ENCODE data around the gene TCF15.

The TCF15 gene

DNA sequence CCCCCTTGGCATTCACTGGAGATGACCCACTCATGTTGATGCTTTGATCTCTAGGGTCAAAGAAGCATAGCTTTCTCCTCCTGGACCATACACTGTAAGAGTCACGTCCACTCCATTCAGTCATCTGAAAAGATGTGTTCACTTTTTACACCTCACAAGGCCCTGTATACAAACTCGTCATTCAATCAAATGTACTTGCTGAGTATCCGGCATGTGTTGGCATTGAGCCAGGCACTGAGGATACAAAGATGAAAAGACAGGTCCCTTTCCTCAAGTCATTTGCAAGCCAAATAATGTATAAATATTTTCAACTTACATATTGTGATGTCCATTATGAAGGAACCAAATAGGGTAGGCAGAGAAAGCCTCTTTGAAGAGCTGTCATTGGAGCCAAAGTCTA is 34.0 kb downstream of the TCF15 start:
- DNase-seq: no peak

DNA sequence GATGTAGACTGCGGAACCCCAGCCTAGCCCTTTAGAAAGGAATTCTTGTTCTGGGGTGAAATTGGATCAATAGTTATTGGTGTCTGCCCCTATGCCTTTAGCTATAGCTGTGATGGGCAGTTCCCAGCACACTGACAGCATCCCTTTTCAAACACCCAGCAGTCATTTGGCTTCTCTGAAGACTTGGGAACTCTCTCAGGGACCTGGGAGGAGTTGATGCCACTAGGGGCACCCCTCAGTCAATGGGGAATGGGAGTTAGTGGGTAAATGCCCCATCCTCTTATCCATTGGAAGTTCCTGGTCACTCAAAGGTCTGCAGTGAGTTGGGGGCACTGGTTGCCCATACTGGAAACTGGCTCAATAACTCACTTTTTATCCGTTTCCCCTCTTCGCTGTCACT is 34.9 kb downstream of the TCF15 start:
- DNase-seq: no peak

DNA sequence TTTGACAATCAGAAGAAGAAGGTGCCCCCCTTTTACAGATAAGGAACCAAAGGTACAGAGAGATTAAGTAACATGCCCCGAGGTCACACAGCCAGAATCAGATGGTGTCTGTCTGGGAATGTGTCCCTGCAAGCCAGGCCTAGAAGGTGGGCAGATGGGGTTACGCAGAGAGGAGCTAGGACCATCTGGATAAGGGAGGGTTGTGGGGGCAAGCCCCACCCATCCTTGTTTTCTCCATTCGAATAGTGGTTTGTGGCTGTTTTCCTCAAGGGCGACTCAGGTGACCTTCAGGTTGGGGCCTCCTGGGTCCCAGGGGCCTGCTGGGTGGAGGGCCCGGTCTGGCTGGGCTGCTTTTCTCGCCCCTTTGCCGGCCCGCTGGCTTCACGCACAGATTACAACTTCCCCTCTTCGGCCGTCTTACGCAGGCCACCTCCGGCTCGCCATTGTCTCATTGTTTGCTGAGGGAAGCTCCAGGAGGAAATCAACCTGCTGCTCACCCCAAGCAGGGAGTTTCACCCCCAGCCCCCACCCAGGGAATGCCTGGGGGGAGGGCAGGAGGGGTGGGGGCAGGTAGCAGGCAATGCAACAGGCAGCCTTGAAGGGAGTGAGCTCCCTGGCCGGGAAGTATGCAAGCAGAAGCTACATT is 35.7 kb downstream of the TCF15 start:
- DNase-seq: no peak

DNA sequence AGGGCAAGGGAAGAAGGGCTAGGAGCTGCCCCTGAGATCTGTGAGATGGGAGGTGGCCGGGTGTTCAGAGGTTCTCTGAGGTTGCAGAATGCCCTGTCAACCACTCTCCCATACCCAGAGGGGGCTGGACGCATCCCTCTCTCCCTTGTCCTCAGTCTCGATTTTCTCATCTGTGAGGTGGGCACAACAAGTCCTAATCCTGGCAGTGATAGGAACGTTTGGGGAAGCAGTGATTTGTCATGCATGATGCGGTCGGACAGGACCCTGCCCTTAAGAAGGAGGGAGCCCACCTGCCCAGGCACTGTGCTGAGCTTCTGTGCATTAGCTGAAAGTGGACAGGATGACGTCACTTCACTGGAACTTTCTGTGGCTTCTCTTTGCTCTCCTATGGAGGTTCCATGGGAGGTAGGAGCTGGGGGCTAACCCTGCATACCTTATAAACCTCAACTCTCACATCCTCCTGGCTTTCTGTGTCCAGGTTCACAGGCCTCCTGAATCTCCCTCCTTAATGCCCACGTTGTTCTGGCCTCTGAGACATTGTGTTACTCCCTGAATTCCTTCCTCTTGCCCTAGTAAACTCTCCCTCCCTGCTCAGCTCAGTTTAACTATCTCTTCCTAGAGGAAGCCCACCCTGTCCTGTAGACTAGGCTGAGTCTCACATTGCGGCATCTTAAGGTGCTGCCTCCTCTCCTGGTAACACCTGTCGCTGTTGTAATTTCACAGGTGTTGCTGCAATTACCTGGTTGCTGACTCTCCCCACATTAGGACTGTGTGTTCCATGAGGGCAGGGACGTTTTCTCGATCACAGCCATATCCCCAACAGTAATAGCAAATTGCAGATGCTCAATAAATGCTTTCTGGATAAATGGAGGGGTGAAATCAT is 36.5 kb downstream of the TCF15 start:
- DNase-seq: no peak

DNA sequence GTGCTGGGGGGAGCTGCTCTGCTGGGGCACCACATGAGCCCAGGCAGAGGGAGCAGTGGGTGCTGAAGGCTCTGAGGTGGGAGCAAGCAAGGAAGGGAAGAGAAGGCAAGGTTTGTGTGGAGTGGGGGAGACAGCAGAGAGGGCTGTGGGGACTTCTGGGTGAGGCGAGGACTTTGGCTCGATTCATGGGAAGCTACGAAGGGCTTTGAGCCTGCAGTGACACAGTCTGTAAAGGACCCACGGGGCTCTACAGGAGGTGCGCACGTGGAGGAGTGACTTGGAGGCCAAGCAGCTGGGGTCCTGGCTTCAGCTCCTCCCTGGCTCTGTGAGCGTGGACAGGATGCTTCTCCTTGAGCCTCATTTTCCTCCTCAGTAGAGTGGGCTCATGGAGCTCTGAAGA is 37.4 kb downstream of the TCF15 start:
- DNase-seq: no peak

DNA sequence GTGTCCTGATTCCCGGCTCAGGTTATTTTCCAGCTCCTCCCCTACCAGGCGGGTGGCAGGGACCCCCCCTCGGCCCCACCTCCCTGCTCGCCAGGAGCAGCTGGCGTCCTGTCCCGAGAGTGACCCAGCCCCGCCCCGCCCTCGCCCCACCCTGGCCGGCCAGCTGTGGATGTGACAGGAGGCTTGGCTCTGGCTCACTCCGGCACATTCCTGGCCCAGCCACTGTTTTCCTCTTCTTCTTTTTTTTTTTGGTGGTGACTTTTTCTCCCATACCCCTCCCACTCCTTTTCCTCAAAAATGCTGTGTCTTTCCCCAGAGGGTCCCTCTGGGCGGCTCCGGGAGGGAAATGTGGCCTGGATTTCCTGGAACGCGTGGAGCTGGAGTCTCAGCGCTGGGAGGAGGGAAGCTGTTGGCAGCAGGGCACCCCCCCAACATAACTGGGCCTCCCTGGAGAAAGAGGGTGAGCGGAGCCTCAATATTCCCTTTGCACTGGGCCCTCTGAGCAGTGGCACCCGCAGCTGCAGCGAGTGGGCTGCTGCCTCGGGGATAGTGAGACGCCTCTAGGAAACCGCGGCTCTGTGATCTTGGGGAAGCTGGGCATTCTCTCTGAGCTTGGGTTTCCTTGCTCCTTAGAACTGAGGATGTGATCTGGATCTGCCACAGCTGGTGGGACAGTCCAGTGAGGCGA is 38.2 kb downstream of the TCF15 start:
- DNase-seq: no peak

DNA sequence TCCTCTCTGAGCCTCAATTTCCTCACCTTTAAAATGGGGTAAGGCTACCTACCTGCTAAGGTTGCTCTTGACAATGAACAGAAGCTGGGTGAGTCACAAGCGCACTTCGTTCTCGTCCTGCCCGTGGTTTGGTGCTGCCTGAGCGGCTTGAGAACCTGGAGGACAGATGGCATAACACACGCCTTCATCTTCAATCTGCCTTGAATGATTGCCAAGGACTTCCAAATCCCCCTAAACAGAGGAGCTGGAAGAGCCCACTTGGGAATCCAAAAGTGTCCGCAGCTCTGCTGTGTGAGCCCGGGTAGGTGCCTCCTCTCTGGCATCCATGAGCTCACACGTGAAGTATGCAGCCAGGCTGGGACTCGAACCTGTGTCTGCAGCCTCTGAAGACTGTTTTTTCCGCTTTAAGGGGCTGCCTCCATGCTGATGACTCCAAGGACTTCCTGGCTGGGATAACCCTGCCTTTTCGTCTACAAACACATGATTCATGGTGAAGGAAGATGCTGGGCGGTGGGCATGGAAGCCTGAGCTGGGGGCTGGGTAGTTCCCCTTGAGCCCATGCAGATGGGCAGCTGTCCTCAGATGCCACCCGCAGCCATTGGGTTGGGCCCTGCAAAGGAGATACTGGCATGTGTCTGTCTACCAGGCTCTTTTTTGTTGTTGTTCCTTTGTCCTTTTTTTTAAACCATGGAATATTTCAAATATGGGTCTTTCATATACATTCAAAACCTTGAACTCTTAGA is 41.3 kb downstream of the TCF15 start:
- DNase-seq: no peak

DNA sequence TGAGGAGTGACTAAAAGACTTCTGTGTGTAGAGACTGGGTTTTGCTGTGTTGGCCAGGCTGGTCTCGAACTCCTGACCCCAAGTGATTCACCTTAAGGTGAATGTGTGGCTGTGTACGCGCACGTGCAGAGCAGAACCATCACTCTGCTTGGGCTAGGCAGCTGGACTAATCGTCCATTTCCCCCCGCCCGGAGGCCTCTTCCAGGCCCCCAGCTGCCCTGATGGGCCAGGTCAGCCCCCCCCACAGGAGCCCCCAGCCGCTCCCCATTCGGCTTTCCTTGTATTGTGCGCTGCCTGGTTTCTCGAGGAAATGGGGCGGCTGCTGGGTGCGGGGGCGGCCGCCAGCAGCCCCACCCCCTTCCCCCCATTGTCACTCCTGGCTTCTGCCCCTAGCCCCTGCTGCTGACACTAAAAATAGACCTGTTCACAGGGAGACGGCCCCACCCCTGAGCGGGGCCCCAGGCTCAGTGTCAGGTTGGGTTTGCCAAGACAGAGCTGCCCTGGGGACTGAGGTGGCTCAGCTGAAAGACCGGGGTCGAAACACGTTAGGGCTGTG is 41.9 kb downstream of the TCF15 start:
- no peak for DNase-seq

DNA sequence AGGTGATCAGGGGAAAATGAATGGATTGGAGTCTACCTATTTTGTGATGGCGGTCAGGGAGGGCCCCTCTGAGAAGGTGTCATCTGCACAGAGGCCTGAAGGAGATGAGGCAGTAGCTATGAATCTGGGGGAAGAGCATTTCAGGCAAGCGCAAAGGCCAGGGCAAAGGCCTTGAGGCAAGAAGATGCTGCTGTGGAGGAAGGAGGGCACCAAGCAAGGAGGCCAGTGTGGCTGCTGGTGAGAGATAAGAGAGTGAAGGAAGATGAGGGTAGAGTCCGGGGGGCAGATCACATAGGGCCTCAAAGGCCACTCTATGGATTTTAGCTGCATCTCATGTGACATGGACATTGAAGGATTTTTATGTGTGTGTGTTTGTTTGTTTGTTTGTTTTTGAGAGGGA is 45.9 kb downstream of the TCF15 start:
- no peak for DNase-seq

DNA sequence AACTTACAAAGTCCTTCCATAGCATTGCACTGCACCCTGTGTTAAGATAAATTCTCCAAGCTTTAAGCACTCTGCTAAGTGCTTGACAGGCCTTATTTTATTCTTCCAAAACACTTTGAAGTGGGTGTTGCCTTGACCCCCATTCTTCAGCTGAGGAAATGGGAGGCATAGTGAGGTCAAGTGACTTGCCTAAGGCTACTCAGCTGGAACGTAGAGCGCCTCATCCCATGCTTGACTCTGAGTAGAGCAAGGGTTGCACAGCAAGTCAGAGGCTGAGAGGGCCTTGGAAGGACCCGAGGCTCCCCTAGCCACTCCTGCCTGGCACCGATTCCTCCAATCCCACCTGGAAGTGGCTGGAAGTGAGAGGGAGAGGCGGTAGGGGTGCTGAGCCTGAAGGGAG is 46.9 kb downstream of the TCF15 start:
- no peak for DNase-seq

DNA sequence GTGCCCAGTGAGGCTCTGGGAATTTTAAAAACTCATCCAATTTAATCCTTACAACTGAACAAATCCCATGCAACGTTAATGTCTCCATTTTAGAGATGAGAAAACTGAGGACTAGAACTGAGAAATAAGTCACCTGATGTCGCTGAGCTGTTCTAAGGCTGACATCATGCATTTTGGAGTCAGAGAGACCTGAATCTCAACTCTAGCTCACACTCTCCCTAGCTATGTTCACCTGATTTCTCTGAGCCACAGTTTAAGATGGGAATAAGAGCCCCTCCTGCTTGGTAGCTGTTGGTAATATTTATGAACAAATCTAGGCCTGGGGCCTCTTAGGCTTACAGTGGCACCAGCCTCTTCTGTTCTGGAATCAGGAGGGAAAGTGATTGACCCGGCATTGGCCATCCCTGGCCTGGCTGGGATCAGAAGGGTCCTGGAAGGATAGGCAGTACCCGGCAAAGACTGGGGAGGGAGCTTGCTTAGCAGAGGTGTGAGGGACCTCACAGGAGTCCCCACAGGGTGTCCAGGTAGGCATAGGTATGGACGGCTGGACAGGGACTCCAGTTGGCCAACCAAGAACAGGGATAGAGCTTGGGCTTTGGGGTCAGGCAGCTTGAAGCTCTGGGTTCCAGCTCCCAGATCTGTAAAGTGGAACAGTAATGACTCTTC is 47.7 kb downstream of the TCF15 start:
- DNase-seq: no peak

DNA sequence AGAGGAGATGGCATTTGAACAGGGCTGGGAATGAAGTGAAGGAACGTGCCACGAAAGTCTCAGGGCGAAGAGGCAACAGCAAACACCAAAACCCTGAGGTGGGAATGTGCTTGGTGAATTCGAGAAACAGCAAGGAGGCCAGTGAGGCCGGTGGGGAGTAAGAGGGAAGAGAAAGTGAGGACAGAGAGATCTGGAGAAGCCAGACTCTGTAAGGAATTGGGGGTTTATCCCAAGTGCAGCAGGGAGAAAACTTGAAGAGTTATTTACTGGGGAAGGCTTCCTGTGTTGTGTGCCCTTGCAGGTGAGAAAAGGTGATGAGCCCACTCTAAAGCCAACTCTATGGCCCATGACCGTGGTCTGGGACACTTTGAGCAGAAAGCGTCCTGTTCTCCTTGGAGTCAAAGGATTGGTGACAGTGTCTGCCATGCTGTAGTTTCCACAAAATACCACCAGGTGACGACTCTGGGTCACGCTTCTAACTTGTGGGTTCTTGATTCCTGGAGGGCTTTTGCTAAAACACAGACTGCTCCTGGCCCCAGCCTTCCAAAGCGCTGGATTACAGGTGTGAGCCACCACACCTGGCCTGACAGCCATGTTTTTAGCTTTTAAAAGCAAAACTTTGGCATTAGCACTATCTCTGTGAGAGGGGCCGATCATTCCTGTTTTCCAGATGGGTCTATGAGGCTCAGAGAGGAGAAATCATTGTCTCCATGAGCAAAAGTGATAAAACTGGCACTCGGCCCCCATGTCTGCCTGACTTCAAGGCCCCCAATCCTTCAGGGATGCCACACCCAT is 48.5 kb downstream of the TCF15 start:
- peak; percentile 75 for DNase-seq

DNA sequence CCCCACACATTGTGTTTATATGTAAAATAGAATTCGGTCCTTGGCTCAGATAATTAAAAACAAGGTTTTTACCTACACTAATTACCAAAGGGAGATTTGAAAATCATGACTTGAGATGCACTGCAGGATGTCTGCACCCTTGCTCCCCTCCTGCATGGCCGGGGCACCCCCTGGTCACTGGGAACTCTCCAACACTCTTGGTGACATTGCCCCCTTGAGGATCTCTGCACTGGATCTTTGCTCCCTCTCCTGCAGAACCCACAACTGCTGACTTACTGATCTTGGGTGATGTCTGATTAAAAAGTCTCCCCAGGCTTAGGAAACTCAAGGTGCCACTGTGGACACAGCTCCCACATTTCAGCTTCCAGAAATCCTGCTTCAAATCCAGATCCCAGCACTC is 49.4 kb downstream of the TCF15 start:
- no peak for DNase-seq

DNA sequence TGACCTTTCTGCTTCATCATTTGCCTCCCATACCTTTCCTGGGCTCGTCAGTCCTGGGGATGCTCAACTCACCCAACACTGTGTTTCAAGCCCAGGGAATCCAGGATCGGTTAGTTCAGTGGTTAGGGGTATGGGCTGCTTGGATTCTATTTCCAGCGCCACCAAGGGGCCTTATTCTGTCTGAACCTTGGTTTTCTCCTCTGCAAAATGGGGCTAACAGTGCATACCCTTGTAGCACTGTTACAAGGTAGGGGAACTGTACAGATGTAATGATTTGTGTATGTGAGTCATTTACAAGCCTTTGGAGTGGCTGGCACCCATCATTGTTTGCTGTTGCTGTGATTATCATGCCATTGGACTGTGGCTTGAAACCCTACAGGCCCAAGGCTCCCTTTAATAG is 52.0 kb downstream of the TCF15 start:
- DNase-seq: no peak

DNA sequence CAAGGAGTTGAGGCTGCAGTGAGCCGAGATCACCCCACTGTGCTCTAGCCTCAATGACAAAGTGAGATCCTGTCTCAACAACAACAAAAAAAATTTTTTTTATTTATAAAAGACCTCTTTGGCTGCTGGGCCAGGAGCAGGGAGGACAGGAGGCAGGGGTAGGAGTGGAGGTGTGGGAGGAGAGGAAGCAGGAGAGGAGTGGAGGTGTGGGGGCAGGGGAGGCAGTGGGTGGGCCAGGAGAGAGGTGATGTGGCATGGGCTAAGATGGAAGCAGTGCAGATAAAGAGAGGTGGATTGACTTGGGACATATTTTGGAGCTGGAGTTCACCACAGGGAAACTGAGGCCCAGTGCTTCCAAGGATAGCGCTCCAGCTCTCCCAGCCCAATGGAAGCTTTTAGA is 53.1 kb downstream of the TCF15 start:
- no peak for DNase-seq

DNA sequence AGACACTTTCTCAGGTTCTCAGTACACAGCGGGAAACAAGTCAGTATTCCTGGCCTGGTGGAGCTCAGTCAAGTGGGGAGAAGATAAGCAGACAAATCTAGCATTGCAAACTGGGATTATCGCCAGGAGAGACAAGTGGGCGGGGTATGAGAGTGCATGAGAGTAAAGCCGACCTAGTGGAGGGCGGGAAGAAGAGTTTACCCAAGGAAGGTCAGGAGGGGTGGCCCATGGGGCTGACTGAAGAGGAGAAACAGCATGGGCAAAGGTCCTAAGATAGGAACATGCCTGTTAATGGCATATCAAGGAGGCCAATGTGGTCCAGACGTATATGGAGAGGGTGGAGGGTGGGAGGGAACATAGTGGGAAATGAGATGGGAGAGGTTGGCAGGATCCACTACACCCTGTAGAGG is 54.1 kb downstream of the TCF15 start:
- DNase-seq: no peak
